Fibroblast of lung (primary cell): Measurements from ENCODE around the gene IL9R. TPM values are rescaled to one million over a fixed set of nuclear protein-coding genes. Genes with fewer than 3 reads are reported as not detected.

Experiments
- DNase-seq, 2 donors: peaks; one replicate each; pipeline versions ENCODE4 v3.0.0 to v3.0.0-alpha.2; 2010; ENCODE audit warnings: low read depth in 2 of 2
- H2AFZ ChIP-seq: 2 replicates; pipeline ENCODE4 v1.5.1; 2012; ENCODE audit warnings: low read length, control low read depth, inconsistent platforms
- H3K27ac ChIP-seq: 2 replicates; pipeline ENCODE4 v1.5.1; 2011; ENCODE audit warnings: low read length, control low read depth; ENCODE audit not compliant: insufficient read depth
- H3K27me3 ChIP-seq: 2 replicates; pipeline ENCODE4 v1.5.1; 2011; ENCODE audit warnings: mild to moderate bottlenecking, low read length; ENCODE audit not compliant: control insufficient read depth, insufficient read depth
- H3K36me3 ChIP-seq: 2 replicates; pipeline ENCODE4 v1.5.1; 2011; ENCODE audit warnings: low read length; ENCODE audit not compliant: control insufficient read depth, insufficient read depth
- H3K4me1 ChIP-seq: 2 replicates; pipeline ENCODE4 v1.5.1; 2011; ENCODE audit warnings: low read length; ENCODE audit not compliant: control insufficient read depth, insufficient read depth; ENCODE audit errors: extremely low read depth
- H3K4me2 ChIP-seq: 2 replicates; pipeline ENCODE4 v1.5.1; 2011; ENCODE audit warnings: low read length, control low read depth; ENCODE audit not compliant: insufficient read depth; ENCODE audit errors: extremely low read depth
- H3K4me3 ChIP-seq, 4 experiments: fragments of 200-600 bp in 1 of 4; sonication (generic) in 1 of 4; replicated peaks in 1 of 4; 2 replicates each; pipeline ENCODE4 v1.5.1; 2011 to 2016; ENCODE audit warnings: low read length in 4 of 4, low read depth in 3 of 4, mild to moderate bottlenecking in 3 of 4, control low read depth in 2 of 4, inconsistent platforms in 1 of 4, mixed read lengths in 1 of 4; ENCODE audit not compliant: insufficient read depth in 1 of 4; ENCODE audit errors: control extremely low read depth in 1 of 4
- H3K79me2 ChIP-seq: 2 replicates; pipeline ENCODE4 v1.5.1; 2012; ENCODE audit warnings: mild to moderate bottlenecking, low read length, inconsistent platforms; ENCODE audit not compliant: control insufficient read depth, insufficient read depth
- H3K9ac ChIP-seq: 2 replicates; pipeline ENCODE4 v1.5.1; 2011; ENCODE audit warnings: mild to moderate bottlenecking, low read length, control low read depth; ENCODE audit not compliant: insufficient read depth
- H3K9me3 ChIP-seq: 2 replicates; pipeline ENCODE4 v1.5.1; 2012; ENCODE audit warnings: low read depth, low read length; ENCODE audit not compliant: control insufficient read depth, insufficient read depth
- H4K20me1 ChIP-seq: 2 replicates; pipeline ENCODE4 v1.5.1; 2011; ENCODE audit warnings: low read length; ENCODE audit not compliant: control insufficient read depth, insufficient read depth; ENCODE audit errors: extremely low read depth
- CTCF ChIP-seq, 2 donors: IDR thresholded peaks in 1 of 2; conservative IDR thresholded peaks in 1 of 2; 1 replicate in 1 of 2; 2 replicates in 1 of 2; pipeline ENCODE4 v1.5.1; 2011 to 2012; ENCODE audit warnings: low read length in 2 of 2, control low read depth in 1 of 2, inconsistent platforms in 1 of 2, low read depth in 1 of 2, mild to moderate bottlenecking in 1 of 2
- EZH2 ChIP-seq: IDR thresholded peaks from 2 replicates; pipeline ENCODE4 v1.5.1; 2012; ENCODE audit warnings: low read length, control low read depth, mild to moderate bottlenecking; ENCODE audit errors: missing control alignments
- polyA plus RNA-seq, 2 donors: library from polyadenylated mRNA; depleted of rRNA in 1 of 2; stranded (reverse) in 1 of 2; unstranded in 1 of 2; fragments of >200 nt; gene quantifications; 2 replicates each; pipeline ENCODE4 v1.2.1, GENCODE V29; 2011 to 2012; ENCODE audit warnings: missing spikeins in 1 of 2
- total RNA-seq: library from RNA; depleted of rRNA; stranded (reverse); fragments of >200 nt; gene quantifications from 2 replicates; pipeline ENCODE4 v1.2.1, GENCODE V29; 2014

IL9R gene
- total and polyA plus RNA-seq, 2 donors (not counting 1 experiment from before 2014, with no cell fraction given): not detected

GRCh38 chrX:155988859-155989258, 8.6 kb upstream of the IL9R start:
- Histone ChIP-seq H3K79me2 (no peaks in the 10 kb centered on the region), H3K9me3 (no peaks in the 10 kb centered on the region), H3K27me3 (no peaks in the 10 kb centered on the region), H3K36me3 (no peaks in the 10 kb centered on the region), H3K4me1 (no peaks in the 10 kb centered on the region), H2AFZ (no peak overlapping the region), H3K9ac (no peak overlapping the region), H3K27ac (no peak overlapping the region), H3K4me3 (no peak overlapping the region), H4K20me1 (no peaks in the 10 kb centered on the region), H3K4me2 (no peak overlapping the region)
- DNase-seq: no peak
- TF ChIP-seq CTCF (conservative IDR thresholded peaks at IDR 0.05 in 1 of 2, IDR thresholded peaks at IDR 0.05 in 1 of 2; ENCODE audit: low read depth in 1 of 2, low read length in 2 of 2): no peak
- TF ChIP-seq EZH2: no peak

GRCh38 chrX:155993421-155993820, 4.1 kb upstream of the IL9R start:
- Histone ChIP-seq H3K9ac (no peak overlapping the region), H4K20me1 (no peaks in the 10 kb centered on the region), H3K27me3 (no peaks in the 10 kb centered on the region), H3K4me3 (no peak overlapping the region), H3K27ac (no peak overlapping the region), H3K9me3 (no peaks in the 10 kb centered on the region), H2AFZ (no peak overlapping the region), H3K36me3 (no peaks in the 10 kb centered on the region), H3K79me2 (no peaks in the 10 kb centered on the region), H3K4me1 (no peaks in the 10 kb centered on the region), H3K4me2 (no peak overlapping the region)
- no peak for DNase-seq
- TF ChIP-seq EZH2 (no peak), CTCF (conservative IDR thresholded peaks at IDR 0.05 in 1 of 2, IDR thresholded peaks at IDR 0.05 in 1 of 2; ENCODE audit: low read depth in 1 of 2, low read length in 2 of 2) (no peak)

GRCh38 chrX:155995321-155995875, 2.1 kb upstream of the IL9R start:
- no peak overlapping the region for H3K27ac ChIP-seq

More at GRCh38 chrX:155995321-155995875, 2.1 kb upstream of the IL9R start:
- no peaks in the 10 kb centered on the region for H4K20me1 ChIP-seq
- no peaks in the 10 kb centered on the region for H3K9me3 ChIP-seq
- H3K9ac ChIP-seq: no peak overlapping the region
- DNase-seq: no peak
- H3K4me3 ChIP-seq: no peak overlapping the region
- H3K36me3 ChIP-seq: no peaks in the 10 kb centered on the region
- H2AFZ ChIP-seq: no peak overlapping the region
- H3K4me2 ChIP-seq: no peak overlapping the region
- no peaks in the 10 kb centered on the region for H3K79me2 ChIP-seq
- no peaks in the 10 kb centered on the region for H3K4me1 ChIP-seq
- H3K27me3 ChIP-seq: no peaks in the 10 kb centered on the region
- no peak for TF ChIP-seq EZH2
- no peak for TF ChIP-seq CTCF (conservative IDR thresholded peaks at IDR 0.05 in 1 of 2, IDR thresholded peaks at IDR 0.05 in 1 of 2; ENCODE audit: low read depth in 1 of 2, low read length in 2 of 2)
